WERI-Rb-1 (cell line): ENCODE data around the gene SAMD4A.

Experiments
- DNase-seq: peaks from one replicate; pipeline ENCODE4 v3.0.0-alpha.2; 2020
- H3K27ac ChIP-seq: fragments of 250-450 bp; sonication (Bioruptor Pico); 2 replicates; pipeline ENCODE4 v1.5.1; 2020; ENCODE audit warnings: mild to moderate bottlenecking, moderate library complexity
- H3K27me3 ChIP-seq: fragments of 250-450 bp; sonication (Bioruptor Pico); 2 replicates; pipeline ENCODE4 v1.5.1; 2021; ENCODE audit warnings: mild to moderate bottlenecking, low read depth, moderate library complexity; ENCODE audit not compliant: insufficient read depth, severe bottlenecking
- H3K36me3 ChIP-seq: fragments of 250-450 bp; sonication (Bioruptor Pico); 2 replicates; pipeline ENCODE4 v1.5.1; 2020; ENCODE audit warnings: mild to moderate bottlenecking, moderate library complexity
- H3K4me3 ChIP-seq: 2 replicates; pipeline ENCODE4 v1.5.1; 2011; ENCODE audit warnings: low read depth, mild to moderate bottlenecking, control low read depth, low read length
- H3K9me3 ChIP-seq: fragments of 250-450 bp; sonication (Bioruptor Pico); 2 replicates; pipeline ENCODE4 v1.5.1; 2021; ENCODE audit warnings: mild to moderate bottlenecking, moderate library complexity; ENCODE audit not compliant: severe bottlenecking
- TF ChIP-seq, protein P1 (sequence below): IDR thresholded peaks from 2 replicates; pipeline ENCODE4 v1.5.1; 2011; ENCODE audit warnings: low read depth, mild to moderate bottlenecking, control low read depth, inconsistent platforms, low read length

Gene SAMD4A

DNA sequence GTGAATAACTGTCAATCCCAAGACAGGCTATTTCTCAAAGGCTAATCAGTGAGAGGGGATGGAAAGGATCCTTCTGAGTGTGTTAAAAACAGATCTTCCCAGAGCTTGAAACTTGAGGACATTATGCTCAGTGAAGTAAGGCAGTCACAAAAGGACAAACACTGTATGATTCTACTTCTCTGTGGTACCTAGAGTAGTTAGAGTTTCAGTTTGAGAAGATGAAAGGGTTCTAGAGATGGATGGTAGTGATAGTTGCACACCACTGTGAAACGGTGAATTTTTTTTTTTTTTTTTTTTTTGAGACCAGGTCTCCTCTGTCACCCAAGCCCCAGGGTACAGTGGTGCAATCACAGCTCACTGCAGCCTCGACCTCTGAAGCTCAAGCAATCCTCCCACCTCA lies 133.8 kb downstream of the SAMD4A start:
- Histone ChIP-seq H3K27me3 (no peaks in the 10 kb centered on the region), H3K9me3 (no peaks in the 10 kb centered on the region), H3K36me3 (peaks cover 24% of the 10 kb centered on the region), H3K4me3 (no peak overlapping the region), H3K27ac (peak overlapping the region; percentile 83)
- DNase-seq = no peak
- TF ChIP-seq, protein P1, sequence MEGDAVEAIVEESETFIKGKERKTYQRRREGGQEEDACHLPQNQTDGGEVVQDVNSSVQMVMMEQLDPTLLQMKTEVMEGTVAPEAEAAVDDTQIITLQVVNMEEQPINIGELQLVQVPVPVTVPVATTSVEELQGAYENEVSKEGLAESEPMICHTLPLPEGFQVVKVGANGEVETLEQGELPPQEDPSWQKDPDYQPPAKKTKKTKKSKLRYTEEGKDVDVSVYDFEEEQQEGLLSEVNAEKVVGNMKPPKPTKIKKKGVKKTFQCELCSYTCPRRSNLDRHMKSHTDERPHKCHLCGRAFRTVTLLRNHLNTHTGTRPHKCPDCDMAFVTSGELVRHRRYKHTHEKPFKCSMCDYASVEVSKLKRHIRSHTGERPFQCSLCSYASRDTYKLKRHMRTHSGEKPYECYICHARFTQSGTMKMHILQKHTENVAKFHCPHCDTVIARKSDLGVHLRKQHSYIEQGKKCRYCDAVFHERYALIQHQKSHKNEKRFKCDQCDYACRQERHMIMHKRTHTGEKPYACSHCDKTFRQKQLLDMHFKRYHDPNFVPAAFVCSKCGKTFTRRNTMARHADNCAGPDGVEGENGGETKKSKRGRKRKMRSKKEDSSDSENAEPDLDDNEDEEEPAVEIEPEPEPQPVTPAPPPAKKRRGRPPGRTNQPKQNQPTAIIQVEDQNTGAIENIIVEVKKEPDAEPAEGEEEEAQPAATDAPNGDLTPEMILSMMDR = no peak

DNA sequence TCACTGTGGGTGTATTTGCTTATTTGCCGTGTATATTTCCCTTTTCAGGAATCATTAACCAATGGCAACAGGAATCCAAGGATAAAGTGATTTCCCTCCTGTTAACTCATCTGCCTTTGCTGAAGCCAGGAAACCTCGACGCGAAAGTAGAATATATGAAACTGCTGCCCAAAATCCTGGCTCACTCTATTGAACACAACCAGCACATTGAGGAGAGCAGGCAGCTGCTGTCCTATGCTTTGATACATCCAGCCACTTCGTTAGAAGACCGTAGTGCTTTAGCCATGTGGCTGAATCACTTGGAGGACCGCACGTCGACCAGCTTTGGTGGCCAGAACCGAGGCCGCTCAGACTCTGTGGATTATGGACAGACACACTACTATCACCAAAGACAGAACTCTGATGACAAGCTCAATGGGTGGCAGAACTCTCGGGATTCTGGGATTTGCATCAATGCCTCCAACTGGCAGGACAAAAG lies 135.1 kb downstream of the SAMD4A start:
- no peaks in the 10 kb centered on the region for H3K27me3 ChIP-seq
- no peak for DNase-seq
- H3K9me3 ChIP-seq = no peaks in the 10 kb centered on the region
- peak overlapping the region; percentile 83 for H3K27ac ChIP-seq
- TF ChIP-seq, protein P1 = no peak
- peaks cover 26% of the 10 kb centered on the region for H3K36me3 ChIP-seq
- no peak overlapping the region for H3K4me3 ChIP-seq

DNA sequence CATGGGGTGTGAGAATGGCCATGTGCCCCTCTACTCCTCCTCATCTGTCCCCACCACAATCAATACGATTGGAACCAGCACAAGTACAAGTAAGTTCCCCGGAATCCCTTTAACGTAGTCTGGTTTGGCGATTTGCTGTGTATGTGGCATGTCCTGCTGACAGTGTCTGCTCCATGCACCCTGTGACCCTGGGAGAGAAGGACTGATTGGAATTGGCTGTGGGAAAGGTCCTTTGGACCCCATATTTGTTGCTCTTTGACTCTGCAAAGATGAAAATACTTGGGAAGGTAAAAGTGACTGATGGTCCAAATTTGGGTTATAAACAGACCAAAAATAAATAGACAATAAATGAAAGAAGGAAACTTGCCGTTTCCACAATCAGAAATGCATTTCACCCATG lies 135.6 kb downstream of the SAMD4A start:
- TF ChIP-seq, protein P1 = no peak
- peaks cover 29% of the 10 kb centered on the region for H3K36me3 ChIP-seq
- H3K9me3 ChIP-seq = no peaks in the 10 kb centered on the region
- peak overlapping the region; percentile 83 for H3K27ac ChIP-seq
- H3K27me3 ChIP-seq = no peaks in the 10 kb centered on the region
- DNase-seq = no peak
- no peak overlapping the region for H3K4me3 ChIP-seq

DNA sequence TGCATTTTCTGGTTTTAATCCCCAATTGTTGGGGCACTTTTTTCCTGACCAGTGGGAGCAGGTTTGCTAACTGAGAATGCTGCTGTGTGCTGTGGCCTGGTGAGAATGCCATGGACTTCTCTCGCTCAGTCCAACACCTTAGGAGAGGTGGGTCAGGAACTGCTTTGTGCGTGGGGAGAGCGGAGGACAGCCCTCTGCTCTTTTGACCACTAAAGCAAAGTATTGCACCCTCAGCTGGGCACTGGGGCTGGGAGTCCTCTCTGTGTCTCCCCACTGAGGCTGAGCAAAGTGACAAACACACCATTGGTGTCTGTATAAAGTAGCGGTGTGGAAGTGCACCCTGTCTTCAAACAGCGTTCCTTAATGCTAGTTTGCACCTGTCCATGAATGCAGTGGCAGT lies 136.2 kb downstream of the SAMD4A start:
- H3K27ac ChIP-seq = peak overlapping the region; percentile 13; the same call in 1 of the 2 replicates

DNA sequence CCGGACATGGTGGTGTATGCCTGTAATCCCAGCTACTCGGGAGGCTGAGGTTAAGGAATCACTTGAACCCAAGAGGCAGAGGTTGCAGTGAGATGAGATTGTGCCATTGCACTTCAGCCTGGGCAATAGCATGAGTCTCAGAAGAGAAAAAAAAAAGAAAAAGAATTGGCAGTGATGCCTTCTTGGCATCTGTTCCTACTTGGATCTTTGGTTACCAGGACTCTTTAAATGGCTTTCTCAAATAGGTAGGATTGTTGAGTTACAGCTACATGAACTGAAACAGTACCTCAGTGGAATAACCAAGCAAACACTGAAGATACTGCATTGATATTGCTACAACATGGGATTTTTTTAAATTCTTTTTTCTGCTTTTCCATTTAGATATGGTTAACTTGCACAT lies 136.8 kb downstream of the SAMD4A start:
- Histone ChIP-seq H3K9me3 (no peaks in the 10 kb centered on the region), H3K36me3 (peaks cover 32% of the 10 kb centered on the region), H3K27me3 (no peaks in the 10 kb centered on the region), H3K27ac (peak overlapping the region; percentile 13; the same call in 1 of the 2 replicates), H3K4me3 (no peak overlapping the region)
- DNase-seq = no peak
- TF ChIP-seq, protein P1 = no peak

More for the DNA sequence above, 136.2 kb downstream of the SAMD4A start:
- no peaks in the 10 kb centered on the region for H3K27me3 ChIP-seq
- no peak for DNase-seq
- H3K4me3 ChIP-seq = no peak overlapping the region
- H3K36me3 ChIP-seq = peaks cover 32% of the 10 kb centered on the region
- TF ChIP-seq, protein P1 = no peak
- no peaks in the 10 kb centered on the region for H3K9me3 ChIP-seq

DNA sequence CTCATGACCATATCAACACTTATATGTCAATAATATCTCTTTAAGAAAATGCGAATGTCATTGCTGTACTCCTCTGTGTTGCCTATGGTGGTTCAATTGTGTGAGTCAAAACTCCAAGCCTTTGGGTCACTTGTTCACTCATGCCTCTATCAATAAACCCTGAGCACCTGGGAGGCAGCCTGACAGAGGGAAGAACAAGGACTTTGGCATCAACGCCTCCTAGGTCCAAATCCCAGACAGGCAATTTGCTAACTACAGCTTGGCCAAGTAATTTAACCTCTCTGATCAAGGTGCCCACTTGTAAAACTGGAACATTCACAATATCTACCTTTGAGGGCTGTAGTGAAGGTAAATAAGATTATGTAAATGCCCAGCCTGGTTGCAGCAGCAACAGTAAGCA lies 137.8 kb downstream of the SAMD4A start:
- Histone ChIP-seq H3K9me3 (no peaks in the 10 kb centered on the region), H3K36me3 (peaks cover 34% of the 10 kb centered on the region), H3K27ac (0 out of 2 replicates have a peak overlapping the region, but pooled peaks have one; percentile 9), H3K27me3 (no peaks in the 10 kb centered on the region), H3K4me3 (no peak overlapping the region)
- TF ChIP-seq, protein P1 = no peak
- no peak for DNase-seq
